Measurements from ENCODE around the gene CLIC3. TPM values are rescaled to one million over a fixed set of nuclear protein-coding genes. Genes with fewer than 3 reads are reported as not detected.
A peak's percentile ranks its signal among the peaks of the same experiment; 100 is the strongest.

CLIC3 gene
- total RNA-seq, 1 donor from 2014 or later, result 38.6 TPM

DNA sequence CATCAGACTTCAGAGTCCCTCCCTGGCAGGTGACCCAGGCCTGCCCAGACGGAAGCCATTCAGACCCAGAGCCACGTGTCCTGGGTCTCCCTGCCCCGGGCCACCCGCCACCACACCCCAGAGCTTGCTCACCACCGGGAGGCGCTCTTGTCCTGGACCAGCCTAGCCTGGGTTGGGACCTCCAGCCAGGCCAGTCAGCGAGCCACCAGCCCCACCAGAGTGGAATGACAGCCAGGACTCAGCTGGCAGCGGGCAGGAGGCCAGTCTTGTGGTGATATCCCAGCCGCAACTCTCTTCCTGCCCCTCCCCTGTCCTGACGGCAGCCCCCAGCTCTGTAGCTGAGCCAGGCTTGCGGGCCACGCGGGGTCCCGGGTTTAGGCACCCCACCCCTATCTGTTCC is 20.7 kb downstream of the CLIC3 start:
- Mint-ChIP-seq H3K4me1 (ENCODE audit: unreplicated experiment) (peaks cover 2% of the 10 kb centered on the region), H3K27me3 (no peaks in the 10 kb centered on the region), H3K4me3 (no peak overlapping the region), H3K36me3 (no peaks in the 10 kb centered on the region), H3K27ac (no peak overlapping the region), H3K9me3 (no peaks in the 10 kb centered on the region)
- TF ChIP-seq CTCF (conservative IDR thresholded peaks at IDR 0.05), result peak; percentile 24
- DNase-seq (ENCODE audit: extremely low spot score, unreplicated experiment), result no peak

- H3K36me3 Mint-ChIP-seq, result no peaks in the 10 kb centered on the region
- H3K27ac Mint-ChIP-seq, result no peak overlapping the region
- no peaks in the 10 kb centered on the region for H3K9me3 Mint-ChIP-seq
- no peak for TF ChIP-seq CTCF (conservative IDR thresholded peaks at IDR 0.05)
- no peak overlapping the region for H3K4me3 Mint-ChIP-seq
- no peaks in the 10 kb centered on the region for H3K27me3 Mint-ChIP-seq
- no peak for DNase-seq (ENCODE audit: extremely low spot score, unreplicated experiment)
- no peaks in the 10 kb centered on the region for H3K4me1 Mint-ChIP-seq (ENCODE audit: unreplicated experiment)
These were observed 21.4 kb downstream of the CLIC3 start for GRCh38 chr9:136974817-136975535.

- Mint-ChIP-seq H3K4me3 (no peak overlapping the region), H3K36me3 (no peaks in the 10 kb centered on the region), H3K4me1 (ENCODE audit: unreplicated experiment) (no peaks in the 10 kb centered on the region), H3K27me3 (no peaks in the 10 kb centered on the region), H3K9me3 (no peaks in the 10 kb centered on the region), H3K27ac (no peak overlapping the region)
- DNase-seq (ENCODE audit: extremely low spot score, unreplicated experiment), result no peak
- no peak for TF ChIP-seq CTCF (conservative IDR thresholded peaks at IDR 0.05)
These were observed 22.4 kb downstream of the CLIC3 start for GRCh38 chr9:136973618-136974617.

DNA sequence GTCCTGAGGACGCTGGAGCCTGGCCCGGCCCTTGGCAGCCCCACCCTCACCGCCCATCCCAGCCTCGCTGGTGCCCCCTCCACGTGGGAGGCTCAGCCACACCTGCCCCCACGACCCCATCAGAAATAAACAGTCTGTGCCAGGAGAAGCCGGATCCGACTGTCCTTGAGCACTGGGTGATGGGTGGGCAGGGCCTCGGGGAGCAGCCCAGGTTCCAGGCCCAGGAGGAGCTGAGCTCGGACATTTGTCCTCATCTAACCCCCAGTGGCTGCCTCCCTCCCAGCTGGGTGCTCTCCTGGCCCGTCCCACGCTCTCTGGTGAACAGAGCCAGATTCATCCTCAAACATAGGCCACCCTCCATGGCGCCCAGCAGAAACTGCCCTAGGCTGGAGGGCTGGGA is 23.6 kb downstream of the CLIC3 start:
- H3K27me3 Mint-ChIP-seq, result no peaks in the 10 kb centered on the region

GRCh38 chr9:136972335-136972734 is 24.0 kb downstream of the CLIC3 start:
- Mint-ChIP-seq H3K4me3 (no peak overlapping the region), H3K4me1 (ENCODE audit: unreplicated experiment) (no peaks in the 10 kb centered on the region), H3K27ac (no peak overlapping the region), H3K9me3 (no peaks in the 10 kb centered on the region), H3K36me3 (no peaks in the 10 kb centered on the region), H3K27me3 (no peaks in the 10 kb centered on the region)
- no peak for DNase-seq (ENCODE audit: extremely low spot score, unreplicated experiment)
- no peak for TF ChIP-seq CTCF (conservative IDR thresholded peaks at IDR 0.05)

More for the DNA sequence above, 23.6 kb downstream of the CLIC3 start:
- TF ChIP-seq CTCF (conservative IDR thresholded peaks at IDR 0.05), result no peak
- Mint-ChIP-seq H3K27ac (no peak overlapping the region), H3K4me1 (ENCODE audit: unreplicated experiment) (no peaks in the 10 kb centered on the region), H3K9me3 (no peaks in the 10 kb centered on the region), H3K4me3 (no peak overlapping the region), H3K36me3 (no peaks in the 10 kb centered on the region)
- no peak for DNase-seq (ENCODE audit: extremely low spot score, unreplicated experiment)

Data from type B pancreatic cell (in vitro differentiated cells).